Uterus (tissue), 4 donors: ENCODE data around the gene VSTM2L. TPM values are rescaled to one million over a fixed set of nuclear protein-coding genes. Genes with fewer than 3 reads are reported as not detected.

Source experiments
- DNase-seq, 2 donors: peaks; one replicate each; pipeline ENCODE4 v3.0.0-alpha.2; 2019 to 2020
- H3K27ac ChIP-seq, 2 donors: fragments of 200-600 bp; sonication (generic); 1 replicate in 1 of 2; 2 replicates in 1 of 2; pipeline ENCODE4 v1.5.1; 2016 to 2018
- H3K27me3 ChIP-seq, 2 donors: fragments of 200-600 bp; sonication (generic); one replicate each; pipeline ENCODE4 v1.5.1; 2018 to 2019; ENCODE audit warnings: control low read depth in 1 of 2
- H3K36me3 ChIP-seq, 2 donors: fragments of 200-600 bp; sonication (generic); one replicate each; pipeline ENCODE4 v1.5.1; 2019; ENCODE audit warnings: control low read depth in 1 of 2
- H3K4me1 ChIP-seq, 2 donors: fragments of 200-600 bp; sonication (generic); one replicate each; pipeline ENCODE4 v1.5.1; 2018 to 2019; ENCODE audit warnings: control low read depth in 1 of 2
- H3K4me3 ChIP-seq, 2 donors: fragments of 200-600 bp; sonication (generic); 1 replicate in 1 of 2; 2 replicates in 1 of 2; pipeline ENCODE4 v1.5.1; 2018 to 2019; ENCODE audit warnings: mild to moderate bottlenecking in 1 of 2
- H3K9me3 ChIP-seq, 2 donors: fragments of 200-600 bp; sonication (generic); one replicate each; pipeline ENCODE4 v1.5.1; 2019; ENCODE audit warnings: control low read depth in 1 of 2
- POLR2A ChIP-seq, 2 donors: fragments of 450-650 bp; IDR thresholded peaks; one replicate each; pipeline ENCODE4 v1.6.1; 2016; ENCODE audit warnings: antibody characterized with exemption in 2 of 2, mild to moderate bottlenecking in 1 of 2, moderate library complexity in 1 of 2
- intact Hi-C: fragments of 100-400 bp; cut with DNase I; formaldehyde crosslinking; loops from one replicate; pipeline ENCODE4 v1.15.1; 2023; ENCODE audit warnings: low total_unique reads
- total RNA-seq, 4 donors: library from RNA; depleted of rRNA in 3 of 4; stranded (reverse); fragments of >200 nt in 3 of 4; gene quantifications; one replicate each; pipeline versions ENCODE4 v1.1.0 to v1.2.4, GENCODE V29; 2014 to 2023
- TF ChIP-seq, protein P1 (sequence below), 4 experiments: fragments of 200-600 bp in 2 of 4; fragments of 450-650 bp in 2 of 4; sonication (generic) in 2 of 4; IDR thresholded peaks; one replicate each; pipeline ENCODE4 v1.5.1; 2016 to 2019; ENCODE audit warnings: antibody characterized with exemption in 4 of 4, mild to moderate bottlenecking in 2 of 4, moderate library complexity in 1 of 4
- donor health status: DM: yes; HTN: yes; CAD: no.

VSTM2L gene
- total RNA-seq, 4 donors from 2014 or later: 0.29 to 5.7 (median 0.73) TPM

DNA sequence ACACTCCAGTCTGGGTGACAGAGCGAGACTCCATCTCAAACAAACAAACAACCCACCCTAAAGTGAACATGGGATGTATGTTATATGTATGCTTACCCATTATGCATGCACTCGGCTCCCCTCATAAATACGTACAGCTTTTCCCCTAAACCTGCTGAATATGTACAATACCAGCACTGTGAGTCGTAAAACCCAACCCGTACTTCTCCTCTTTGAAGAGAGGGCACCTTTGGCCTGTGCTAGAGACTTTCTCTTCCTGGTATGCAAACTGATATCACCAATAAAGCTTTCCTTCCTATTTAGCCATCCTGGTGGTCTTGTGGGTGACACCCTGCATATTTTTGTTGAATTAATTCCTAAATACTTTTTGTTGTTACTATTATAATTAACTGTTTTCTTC is 51.3 kb downstream of the VSTM2L start:
- intact Hi-C loops: no loop called here
- DNase-seq: no peak
- Histone ChIP-seq H3K36me3 (no peaks in the 10 kb centered on the region), H3K27ac (no peak overlapping the region), H3K4me3 (no peak overlapping the region), H3K4me1 (no peaks in the 10 kb centered on the region), H3K27me3 (no peaks in the 10 kb centered on the region), H3K9me3 (no peaks in the 10 kb centered on the region)
- TF ChIP-seq, protein P1, sequence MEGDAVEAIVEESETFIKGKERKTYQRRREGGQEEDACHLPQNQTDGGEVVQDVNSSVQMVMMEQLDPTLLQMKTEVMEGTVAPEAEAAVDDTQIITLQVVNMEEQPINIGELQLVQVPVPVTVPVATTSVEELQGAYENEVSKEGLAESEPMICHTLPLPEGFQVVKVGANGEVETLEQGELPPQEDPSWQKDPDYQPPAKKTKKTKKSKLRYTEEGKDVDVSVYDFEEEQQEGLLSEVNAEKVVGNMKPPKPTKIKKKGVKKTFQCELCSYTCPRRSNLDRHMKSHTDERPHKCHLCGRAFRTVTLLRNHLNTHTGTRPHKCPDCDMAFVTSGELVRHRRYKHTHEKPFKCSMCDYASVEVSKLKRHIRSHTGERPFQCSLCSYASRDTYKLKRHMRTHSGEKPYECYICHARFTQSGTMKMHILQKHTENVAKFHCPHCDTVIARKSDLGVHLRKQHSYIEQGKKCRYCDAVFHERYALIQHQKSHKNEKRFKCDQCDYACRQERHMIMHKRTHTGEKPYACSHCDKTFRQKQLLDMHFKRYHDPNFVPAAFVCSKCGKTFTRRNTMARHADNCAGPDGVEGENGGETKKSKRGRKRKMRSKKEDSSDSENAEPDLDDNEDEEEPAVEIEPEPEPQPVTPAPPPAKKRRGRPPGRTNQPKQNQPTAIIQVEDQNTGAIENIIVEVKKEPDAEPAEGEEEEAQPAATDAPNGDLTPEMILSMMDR (IDR thresholded peaks at IDR 0.05): no peak
- no peak for TF ChIP-seq POLR2A (IDR thresholded peaks at IDR 0.05)

DNA sequence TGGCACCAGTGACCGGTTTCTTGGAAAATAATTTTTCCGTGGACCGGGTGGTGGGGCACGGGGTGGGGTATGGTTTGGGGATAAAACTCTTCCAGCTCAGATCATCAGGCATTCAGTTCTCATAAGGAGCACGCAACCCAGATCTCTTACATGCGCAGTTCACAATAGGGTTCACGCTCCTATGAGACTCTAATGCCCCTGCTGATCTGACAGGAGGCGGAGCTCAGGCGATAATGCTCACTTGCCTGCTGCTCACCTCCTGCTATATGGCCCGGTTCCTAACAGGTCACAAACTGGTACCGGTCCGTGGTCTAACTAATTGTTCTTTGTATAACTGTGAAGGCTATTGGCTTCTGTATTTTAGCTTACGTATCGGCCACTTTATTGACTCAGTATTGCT is 51.7 kb downstream of the VSTM2L start:
- no peak for DNase-seq
- TF ChIP-seq POLR2A (IDR thresholded peaks at IDR 0.05): no peak
- TF ChIP-seq, protein P1 (IDR thresholded peaks at IDR 0.05): no peak
- Histone ChIP-seq H3K36me3 (no peaks in the 10 kb centered on the region), H3K4me1 (no peaks in the 10 kb centered on the region), H3K4me3 (no peak overlapping the region), H3K27ac (no peak overlapping the region), H3K9me3 (no peaks in the 10 kb centered on the region), H3K27me3 (no peaks in the 10 kb centered on the region)
- intact Hi-C loops: no loop called here

DNA sequence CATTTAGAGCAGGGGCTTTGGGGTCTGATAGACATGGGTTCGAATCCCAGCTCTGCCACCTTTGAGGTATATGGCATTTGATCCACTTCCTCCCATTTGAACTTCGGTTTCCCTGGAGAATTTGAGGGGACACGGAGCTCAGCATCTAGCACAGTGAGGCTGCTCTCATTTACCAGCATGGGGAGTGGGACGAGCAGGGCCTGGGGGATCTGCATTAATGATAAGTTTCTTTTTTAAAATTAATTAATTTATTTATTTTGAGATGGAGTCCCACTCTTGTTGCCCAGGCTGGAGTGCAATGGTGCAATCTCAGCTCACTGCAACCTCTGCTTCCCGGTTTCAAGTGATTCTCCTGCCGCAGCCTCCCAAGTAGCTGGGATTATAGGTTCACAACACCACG is 52.6 kb downstream of the VSTM2L start:
- no peak for DNase-seq
- intact Hi-C loops: no loop called here
- no peaks in the 10 kb centered on the region for H3K4me1 ChIP-seq
- no peaks in the 10 kb centered on the region for H3K27me3 ChIP-seq
- H3K9me3 ChIP-seq: no peaks in the 10 kb centered on the region
- H3K36me3 ChIP-seq: no peaks in the 10 kb centered on the region
- no peak overlapping the region for H3K4me3 ChIP-seq
- no peak overlapping the region for H3K27ac ChIP-seq
- no peak for TF ChIP-seq POLR2A (IDR thresholded peaks at IDR 0.05)
- TF ChIP-seq, protein P1 (IDR thresholded peaks at IDR 0.05): no peak

DNA sequence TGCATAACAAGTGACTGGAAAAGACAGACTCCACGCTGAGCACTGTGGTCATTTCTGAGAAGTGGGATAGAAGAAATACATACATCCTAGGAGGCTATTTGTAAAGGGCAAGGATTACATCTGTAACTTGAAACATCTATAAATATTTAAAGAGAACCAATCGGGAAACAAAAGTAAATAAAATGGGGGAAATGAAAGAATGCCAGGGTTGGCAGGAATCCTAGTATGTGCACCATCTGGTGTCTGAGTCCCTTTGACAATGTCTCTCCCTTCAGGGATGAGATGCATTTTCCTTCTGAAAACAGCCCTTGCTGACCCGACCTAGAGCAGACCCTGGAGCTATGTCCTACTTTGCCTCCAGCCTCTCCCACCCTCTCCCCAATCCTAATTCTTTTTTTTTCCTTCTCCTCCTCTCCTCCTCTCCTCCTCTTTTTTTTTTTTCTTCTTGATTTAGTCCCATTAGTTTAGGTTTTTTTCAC is 53.2 kb downstream of the VSTM2L start:
- H3K27ac ChIP-seq: no peak overlapping the region
- no peak for TF ChIP-seq POLR2A (IDR thresholded peaks at IDR 0.05)
- TF ChIP-seq, protein P1 (IDR thresholded peaks at IDR 0.05): no peak
- no peak for DNase-seq
- H3K4me1 ChIP-seq: no peaks in the 10 kb centered on the region
- intact Hi-C loops: no loop called here
- H3K27me3 ChIP-seq: no peaks in the 10 kb centered on the region
- no peaks in the 10 kb centered on the region for H3K9me3 ChIP-seq
- H3K36me3 ChIP-seq: no peaks in the 10 kb centered on the region
- no peak overlapping the region for H3K4me3 ChIP-seq

DNA sequence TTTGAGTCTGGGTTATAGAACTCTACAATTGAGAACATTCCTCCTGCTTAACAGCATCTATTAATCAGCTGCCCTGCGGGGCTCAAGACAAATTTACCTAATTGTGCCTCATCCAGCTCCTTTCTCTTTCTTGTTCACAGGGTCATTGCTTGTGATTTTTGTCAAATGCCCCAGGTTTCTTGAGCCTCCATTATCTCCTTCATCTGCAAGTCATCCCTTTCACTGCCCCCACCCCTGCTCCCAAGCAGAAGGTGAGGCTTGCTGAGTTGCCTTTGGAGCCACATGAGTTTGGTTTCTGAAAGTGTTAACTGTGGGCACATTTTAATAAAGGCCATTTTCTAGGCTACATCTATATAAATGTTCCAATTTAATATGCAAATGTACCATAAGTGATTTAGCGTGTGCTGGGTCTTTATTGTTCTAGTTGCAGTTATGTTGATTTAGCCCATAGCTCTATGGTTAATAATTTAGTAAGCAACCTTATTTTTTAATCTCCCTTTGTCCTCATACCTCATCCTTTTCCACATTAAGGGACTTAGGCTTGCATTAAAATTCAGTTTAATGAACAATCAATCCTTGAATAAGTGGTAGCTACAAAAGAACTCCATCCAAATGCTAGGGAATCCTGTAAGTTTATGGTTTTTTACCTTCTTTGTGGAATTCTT is 56.1 kb downstream of the VSTM2L start:
- DNase-seq: no peak
- no peak overlapping the region for H3K4me3 ChIP-seq
- intact Hi-C loops: no loop called here
- H3K9me3 ChIP-seq: no peaks in the 10 kb centered on the region
- no peaks in the 10 kb centered on the region for H3K27me3 ChIP-seq
- TF ChIP-seq, protein P1 (IDR thresholded peaks at IDR 0.05): no peak
- TF ChIP-seq POLR2A (IDR thresholded peaks at IDR 0.05): no peak
- no peaks in the 10 kb centered on the region for H3K36me3 ChIP-seq
- H3K27ac ChIP-seq: no peak overlapping the region
- no peaks in the 10 kb centered on the region for H3K4me1 ChIP-seq
